H1 (cell line): ENCODE data around the gene RP9.

ENCODE experiments used
- CTCF ChIP-seq, 3 experiments: IDR thresholded peaks; 1 replicate in 2 of 3; 2 replicates in 1 of 3; pipeline versions ENCODE4 v1.5.1 to v1.6.1; 2011; ENCODE audit warnings: low read length in 3 of 3, mild to moderate bottlenecking in 3 of 3, inconsistent platforms in 2 of 3, low read depth in 1 of 3, moderate library complexity in 1 of 3; ENCODE audit not compliant: insufficient read depth in 1 of 3; ENCODE audit errors: control extremely low read depth in 1 of 3
- POLR2A ChIP-seq, 2 experiments: IDR thresholded peaks; 1 replicate in 1 of 2; 2 replicates in 1 of 2; pipeline ENCODE4 v1.6.1; 2011; ENCODE audit warnings: low read depth in 2 of 2, low read length in 2 of 2, mild to moderate bottlenecking in 2 of 2; ENCODE audit errors: control extremely low read depth in 1 of 2
- POLR2AphosphoS5 ChIP-seq: IDR thresholded peaks from 2 replicates; pipeline ENCODE4 v1.6.1; 2011; ENCODE audit warnings: low read depth, low read length
- SUZ12 ChIP-seq: fragments of 200-600 bp; sonication (generic); IDR thresholded peaks from 2 replicates; pipeline ENCODE4 v1.6.1; 2012; ENCODE audit warnings: mild to moderate bottlenecking, inconsistent platforms, low read length, moderate library complexity, mixed read lengths

DNA sequence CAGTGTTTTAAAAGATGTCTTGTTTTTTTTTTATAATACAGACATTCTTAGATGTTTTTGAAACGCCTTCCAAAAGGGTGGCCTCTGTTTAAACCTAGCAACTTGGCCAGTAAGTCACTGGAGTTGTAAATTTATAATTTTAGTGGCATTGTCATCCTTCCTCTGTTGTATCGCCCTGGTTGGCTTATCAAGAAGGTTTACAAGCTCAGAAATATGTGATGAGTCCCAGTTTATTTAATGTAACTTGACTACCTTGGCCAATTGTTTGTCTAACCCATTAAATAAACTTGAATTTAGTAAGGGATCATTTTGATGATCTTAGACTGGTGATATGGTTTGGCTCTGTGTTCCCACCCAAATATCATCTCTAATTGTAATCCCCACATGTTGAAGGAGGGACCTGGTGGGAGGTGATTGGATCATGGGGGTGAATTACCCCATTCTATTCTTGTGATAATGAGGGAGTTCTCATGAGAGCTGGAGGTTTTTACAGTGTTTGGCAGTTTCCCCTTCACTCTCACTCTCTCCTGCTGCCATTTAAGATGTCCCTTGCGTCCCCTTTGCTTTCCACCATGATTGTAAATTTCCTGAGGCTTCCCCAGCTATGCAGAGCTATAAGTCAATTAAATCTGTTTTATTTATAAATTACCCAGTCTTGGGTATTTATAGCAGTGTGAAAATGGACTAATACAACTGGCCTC is 33.2 kb downstream of the RP9 start:
- no peak for TF ChIP-seq POLR2AphosphoS5
- TF ChIP-seq CTCF (IDR thresholded peaks at IDR 0.05; ENCODE audit: control extremely low read depth in 1 of 3, insufficient read depth in 1 of 3, low read depth in 1 of 3, low read length in 3 of 3): no peak
- TF ChIP-seq POLR2A (IDR thresholded peaks at IDR 0.05; ENCODE audit: control extremely low read depth in 1 of 2, low read depth in 2 of 2, low read length in 2 of 2): no peak
- TF ChIP-seq SUZ12: no peak
